Measurements from ENCODE around the gene FOXP2. TPM values are rescaled to one million over a fixed set of nuclear protein-coding genes. Genes with fewer than 3 reads are reported as not detected.
"Not testable (repeated sequence)": the region's sequence is repeated elsewhere in the genome, so short reads cannot be mapped to it uniquely, and the experiment has no call there.

The FOXP2 gene
- total RNA-seq, 1 donor from 2014 or later = 11.0 TPM

- H3K36me3 ChIP-seq = no peaks in the 10 kb centered on the region
- intact Hi-C loops (cut with DNase I) = no loop called here
- no peak for DNase-seq (ENCODE audit: low spot score in 2 of 2)
- H3K4me3 ChIP-seq = no peak overlapping the region
- H3K4me1 ChIP-seq = no peaks in the 10 kb centered on the region
- TF ChIP-seq CTCF (IDR thresholded peaks at IDR 0.05) = no peak
- H3K27ac ChIP-seq = no peak overlapping the region
- no peaks in the 10 kb centered on the region for H3K27me3 ChIP-seq
- no peaks in the 10 kb centered on the region for H3K9me3 ChIP-seq
Measured at GRCh38 chr7:114472896-114473512, 58.4 kb downstream of the FOXP2 start.

GRCh38 chr7:114478384-114478783 is 63.8 kb downstream of the FOXP2 start:
- intact Hi-C loops (cut with DNase I) = no loop called here
- TF ChIP-seq CTCF (IDR thresholded peaks at IDR 0.05) = no peak
- H3K4me3 ChIP-seq = no peak overlapping the region
- DNase-seq (ENCODE audit: low spot score in 2 of 2) = no peak
- no peaks in the 10 kb centered on the region for H3K36me3 ChIP-seq
- H3K27me3 ChIP-seq = no peaks in the 10 kb centered on the region
- H3K4me1 ChIP-seq = no peaks in the 10 kb centered on the region
- H3K9me3 ChIP-seq = no peaks in the 10 kb centered on the region
- peak overlapping the region in 1 of 2 donors; percentile 41 for H3K27ac ChIP-seq

GRCh38 chr7:114481999-114482398 is 67.4 kb downstream of the FOXP2 start:
- Histone ChIP-seq H3K27me3 (no peaks in the 10 kb centered on the region), H3K27ac (no peak overlapping the region), H3K9me3 (peaks cover 0 to 4% of the 10 kb centered on the region in 2 donors), H3K36me3 (no peaks in the 10 kb centered on the region), H3K4me3 (no peak overlapping the region), H3K4me1 (no peaks in the 10 kb centered on the region)
- no peak for DNase-seq (ENCODE audit: low spot score in 2 of 2)
- intact Hi-C loops (cut with DNase I) = no loop called here
- no peak for TF ChIP-seq CTCF (IDR thresholded peaks at IDR 0.05)

GRCh38 chr7:114484226-114484625 is 69.6 kb downstream of the FOXP2 start:
- Histone ChIP-seq H3K36me3 (no peaks in the 10 kb centered on the region), H3K27me3 (no peaks in the 10 kb centered on the region), H3K4me3 (no peak overlapping the region), H3K27ac (no peak overlapping the region), H3K4me1 (no peaks in the 10 kb centered on the region), H3K9me3 (peaks cover 0 to 6% of the 10 kb centered on the region in 2 donors)
- intact Hi-C loops (cut with DNase I) = no loop called here
- no peak for DNase-seq (ENCODE audit: low spot score in 2 of 2)
- no peak for TF ChIP-seq CTCF (IDR thresholded peaks at IDR 0.05)

- TF ChIP-seq CTCF (IDR thresholded peaks at IDR 0.05) = no peak
- Histone ChIP-seq H3K27ac (no peak overlapping the region), H3K4me3 (no peak overlapping the region), H3K4me1 (no peaks in the 10 kb centered on the region), H3K36me3 (no peaks in the 10 kb centered on the region), H3K27me3 (no peaks in the 10 kb centered on the region), H3K9me3 (peaks cover 0 to 6% of the 10 kb centered on the region in 2 donors)
- no peak for DNase-seq (ENCODE audit: low spot score in 2 of 2)
- intact Hi-C loops (cut with DNase I) = no loop called here
Measured at GRCh38 chr7:114487174-114487573, 72.6 kb downstream of the FOXP2 start.

- TF ChIP-seq CTCF (IDR thresholded peaks at IDR 0.05) = no peak
- H3K4me3 ChIP-seq = no peak overlapping the region
- H3K4me1 ChIP-seq = no peaks in the 10 kb centered on the region
- no peaks in the 10 kb centered on the region for H3K36me3 ChIP-seq
- intact Hi-C loops (cut with DNase I) = no loop called here
- H3K27me3 ChIP-seq = no peaks in the 10 kb centered on the region
- peaks cover 0 to 6% of the 10 kb centered on the region in 2 donors for H3K9me3 ChIP-seq
- no peak for DNase-seq (ENCODE audit: low spot score in 2 of 2)
- H3K27ac ChIP-seq = no peak overlapping the region
Measured at GRCh38 chr7:114488696-114489095, 74.1 kb downstream of the FOXP2 start.

GRCh38 chr7:114497491-114497890 is 82.9 kb downstream of the FOXP2 start:
- H3K27me3 ChIP-seq; H3K36me3 ChIP-seq; H3K27ac ChIP-seq; H3K9me3 ChIP-seq; H3K4me3 ChIP-seq; DNase-seq (ENCODE audit: low spot score in 2 of 2); H3K4me1 ChIP-seq; intact Hi-C loops (cut with DNase I): not testable (repeated sequence)

All from ascending aorta (tissue), 2 donors.